GM12878 (cell line): ENCODE data around the gene NRXN3. TPM values are rescaled to one million over a fixed set of nuclear protein-coding genes. Genes with fewer than 3 reads are reported as not detected.

Source experiments
- ATAC-seq: fragments of 200-7000 bp; cut with Tn5 transposase; 3 replicates; pipeline ENCODE4 v1.9.1; 2020; ENCODE audit warnings: mild to moderate bottlenecking, moderate library complexity
- BruUV-seq: library from RNA; stranded (reverse); fragments of 400-500 nt; replicated peaks from 2 replicates; lab custom pipeline; 2021; lab: Mats Ljungman, UMichigan
- CTCF ChIA-PET: fragments of 300-600 bp; sonication (Branson Sonifier 250); formaldehyde crosslinking; extraction: SDS; loops from one replicate; lab custom pipeline; 2021; ENCODE audit warnings: inconsistent platforms; lab: Yijun Ruan, JAX
- POLR2A ChIA-PET: fragments of 350-600 bp; formaldehyde crosslinking; extraction: SDS; loops from one replicate; lab custom pipeline; 2021; ENCODE audit warnings: inconsistent platforms; lab: Charles Lee
- RAD21 ChIA-PET: fragments of 300-600 bp; sonication (Branson Sonifier 250); formaldehyde crosslinking; loops from one replicate; lab custom pipeline; 2023; ENCODE audit warnings: antibody characterized with exemption; ENCODE audit not compliant: unreplicated experiment; lab: Charles Lee
- SMC1A ChIA-PET: fragments of 300-600 bp; sonication (Branson Sonifier 250); formaldehyde crosslinking; loops from one replicate; lab custom pipeline; 2023; ENCODE audit not compliant: unreplicated experiment, uncharacterized antibody; lab: Charles Lee
- DNase-seq: peaks from one replicate; pipeline ENCODE4 v3.0.0-alpha.2; 2011; ENCODE audit warnings: low read depth, low spot score
- FAIRE-seq: peaks from 3 replicates; lab custom pipeline; 2011; peaks lifted over from hg19 to GRCh38; lab: Jason Lieb, UNC
- H2AFZ ChIP-seq: 2 replicates; pipeline ENCODE4 v1.6.0; 2011; ENCODE audit warnings: low read depth, low read length, control low read depth; ENCODE audit not compliant: control insufficient read depth
- H3K27ac ChIP-seq: 2 replicates; pipeline ENCODE4 v1.5.1; 2011; ENCODE audit warnings: control low read depth; ENCODE audit not compliant: control insufficient read depth, insufficient read depth
- H3K27me3 ChIP-seq, 2 experiments: replicated peaks in 1 of 2; 2 replicates each; pipeline versions ENCODE4 v1.6.0 to v1.6.1; 2011; ENCODE audit warnings: low read length in 1 of 2; ENCODE audit not compliant: control insufficient read depth in 2 of 2, insufficient read depth in 2 of 2
- H3K36me3 ChIP-seq, 2 experiments: 2 replicates each; pipeline ENCODE4 v1.5.1; 2011; ENCODE audit warnings: low read length in 1 of 2; ENCODE audit not compliant: control insufficient read depth in 2 of 2, insufficient read depth in 2 of 2
- H3K4me1 ChIP-seq: 2 replicates; pipeline ENCODE4 v1.6.1; 2011; ENCODE audit warnings: mild to moderate bottlenecking, low read length, moderate library complexity, mixed read lengths; ENCODE audit not compliant: control insufficient read depth, insufficient read depth
- H3K4me2 ChIP-seq: 2 replicates; pipeline ENCODE4 v1.6.0; 2011; ENCODE audit warnings: control low read depth; ENCODE audit not compliant: control insufficient read depth, insufficient read depth
- H3K4me3 ChIP-seq: fragments of 200-600 bp; sonication (generic); 2 replicates; pipeline ENCODE4 v1.5.1; 2016
- H3K79me2 ChIP-seq: 2 replicates; pipeline ENCODE4 v1.6.0; 2011; ENCODE audit warnings: low read length; ENCODE audit not compliant: control insufficient read depth, insufficient read depth
- H3K9ac ChIP-seq: 2 replicates; pipeline ENCODE4 v1.8.0; 2011; ENCODE audit warnings: low read length, control low read depth, mixed read lengths; ENCODE audit not compliant: control insufficient read depth, insufficient read depth
- H3K9me3 ChIP-seq: replicated peaks from 3 replicates; pipeline ENCODE4 v1.5.1; 2011; ENCODE audit warnings: mild to moderate bottlenecking, low read length; ENCODE audit not compliant: control insufficient read depth, insufficient read depth
- H4K20me1 ChIP-seq: 2 replicates; pipeline ENCODE4 v1.6.0; 2011; ENCODE audit not compliant: control insufficient read depth, insufficient read depth
- JUNB ChIP-seq: IDR thresholded peaks from 2 replicates; pipeline ENCODE4 v1.6.1; 2016; ENCODE audit warnings: antibody characterized with exemption, mild to moderate bottlenecking
- KLF5 ChIP-seq: fragments of 450-650 bp; IDR thresholded peaks from 2 replicates; pipeline ENCODE4 v1.6.1; 2014; ENCODE audit warnings: mild to moderate bottlenecking; ENCODE audit not compliant: partially characterized antibody
- MXI1 ChIP-seq: fragments of 150-350 bp; IDR thresholded peaks from 2 replicates; pipeline ENCODE4 v1.6.1; 2011; ENCODE audit warnings: low read depth, mild to moderate bottlenecking, inconsistent platforms, low read length, improper control_type of control experiment
- NBN ChIP-seq: fragments of 450-650 bp; IDR thresholded peaks from 2 replicates; pipeline ENCODE4 v1.6.1; 2016
- NRF1 ChIP-seq: conservative IDR thresholded peaks from 2 replicates; pipeline ENCODE4 v1.6.1; 2011; ENCODE audit warnings: mild to moderate bottlenecking, low read depth, low read length, improper control_type of control experiment
- POLR2A ChIP-seq: IDR thresholded peaks from 2 replicates; pipeline ENCODE4 v1.6.1; 2011; ENCODE audit warnings: low read depth, mild to moderate bottlenecking, low read length
- POLR2AphosphoS2 ChIP-seq: IDR thresholded peaks from 2 replicates; pipeline ENCODE4 v1.6.1; 2011; ENCODE audit warnings: low read depth, mild to moderate bottlenecking, low read length, improper control_type of control experiment, moderate library complexity
- RUNX3 ChIP-seq: IDR thresholded peaks from 2 replicates; pipeline ENCODE4 v1.6.1; 2012; ENCODE audit warnings: low read length, inconsistent platforms
- SREBF2 ChIP-seq: IDR thresholded peaks from 2 replicates; pipeline ENCODE4 v1.6.1; 2012; ENCODE audit warnings: mild to moderate bottlenecking, low read length
- TAF1 ChIP-seq: IDR thresholded peaks from 2 replicates; pipeline ENCODE4 v1.6.1; 2011; ENCODE audit warnings: mild to moderate bottlenecking, low read depth, low read length, borderline replicate concordance
- ZSCAN29 ChIP-seq: fragments of 450-650 bp; IDR thresholded peaks from 2 replicates; pipeline ENCODE4 v1.6.1; 2017; ENCODE audit warnings: mild to moderate bottlenecking, moderate library complexity
- WGBS: methylation state at CpG from one replicate; pipeline ENCODE4 v1.1.6; 2016; ENCODE audit warnings: low lambda C conversion rate; ENCODE audit not compliant: insufficient replicate concordance, insufficient coverage; ENCODE audit errors: missing lambda C conversion rate; 5-methylcytosine and 5-hydroxymethylcytosine counted together
- in situ Hi-C: fragments of 300-500 bp; cut with MboI; formaldehyde crosslinking; loops from 9 replicates; pipeline ENCODE4 v1.14.3; 2018; ENCODE audit warnings: mixed read lengths
- intact Hi-C: fragments of 100-400 bp; cut with micrococcal nuclease; formaldehyde crosslinking; loops from one replicate; pipeline ENCODE4 v1.14.2; 2022; ENCODE audit not compliant: unreplicated experiment
- polyA plus RNA-seq, 11 experiments: library from polyadenylated mRNA; depleted of rRNA in 4 of 11; unstranded in 6 of 11; stranded (reverse) in 5 of 11; fragments of >200 nt; fragmentation: Nextera tagmentation in 4 of 11; fragmentation: Illumina TruSeq in 1 of 11; extraction: Ambion mirVana in 4 of 11; extraction: Trizol in 1 of 11; gene quantifications; 1 replicate in 1 of 11; 2 replicates in 10 of 11; pipeline versions ENCODE4 v1.2.1 to v1.2.3, GENCODE V29; 2011 to 2016; ENCODE audit warnings: inconsistent platforms in 2 of 11, missing spikeins in 2 of 11, low read depth in 1 of 11
- total RNA-seq, 4 experiments: library from RNA; depleted of rRNA in 3 of 4; stranded (reverse); fragments of >200 nt in 3 of 4; fragmentation: Illumina TruSeq in 1 of 4; extraction: Trizol in 1 of 4; gene quantifications; 2 replicates each; pipeline versions ENCODE4 v1.2.1 to v1.2.3, GENCODE V29; 2013 to 2021
- TF ChIP-seq, protein P1 (sequence below): IDR thresholded peaks from 2 replicates; pipeline ENCODE4 v1.6.1; 2012; ENCODE audit warnings: low read length, inconsistent platforms
- TF ChIP-seq, protein P2 (sequence below): fragments of 450-650 bp; formaldehyde crosslinking; IDR thresholded peaks from 2 replicates; pipeline ENCODE4 v1.5.0; 2022; ENCODE audit warnings: mild to moderate bottlenecking, missing genetic modification characterization
- TF ChIP-seq, protein P3 (sequence below): fragments of 450-650 bp; IDR thresholded peaks from 2 replicates; pipeline ENCODE4 v1.6.1; 2017; ENCODE audit warnings: borderline replicate concordance
- TF ChIP-seq, protein P4 (sequence below): IDR thresholded peaks from 2 replicates; pipeline ENCODE4 v1.6.1; 2011; ENCODE audit warnings: low read depth, mild to moderate bottlenecking, low read length, moderate library complexity, borderline replicate concordance; ENCODE audit errors: extremely low read depth
- TF ChIP-seq, protein P5 (sequence below): IDR thresholded peaks from 2 replicates; pipeline ENCODE4 v1.6.1; 2012; ENCODE audit warnings: low read depth, low read length, improper control_type of control experiment

NRXN3 gene
- total and polyA plus RNA-seq, 10 of the 15 experiments (the other 5 are each of a cell fraction or from before 2014, with no cell fraction given), result 0.52 to 3.3 (median 1.4) TPM

DNA sequence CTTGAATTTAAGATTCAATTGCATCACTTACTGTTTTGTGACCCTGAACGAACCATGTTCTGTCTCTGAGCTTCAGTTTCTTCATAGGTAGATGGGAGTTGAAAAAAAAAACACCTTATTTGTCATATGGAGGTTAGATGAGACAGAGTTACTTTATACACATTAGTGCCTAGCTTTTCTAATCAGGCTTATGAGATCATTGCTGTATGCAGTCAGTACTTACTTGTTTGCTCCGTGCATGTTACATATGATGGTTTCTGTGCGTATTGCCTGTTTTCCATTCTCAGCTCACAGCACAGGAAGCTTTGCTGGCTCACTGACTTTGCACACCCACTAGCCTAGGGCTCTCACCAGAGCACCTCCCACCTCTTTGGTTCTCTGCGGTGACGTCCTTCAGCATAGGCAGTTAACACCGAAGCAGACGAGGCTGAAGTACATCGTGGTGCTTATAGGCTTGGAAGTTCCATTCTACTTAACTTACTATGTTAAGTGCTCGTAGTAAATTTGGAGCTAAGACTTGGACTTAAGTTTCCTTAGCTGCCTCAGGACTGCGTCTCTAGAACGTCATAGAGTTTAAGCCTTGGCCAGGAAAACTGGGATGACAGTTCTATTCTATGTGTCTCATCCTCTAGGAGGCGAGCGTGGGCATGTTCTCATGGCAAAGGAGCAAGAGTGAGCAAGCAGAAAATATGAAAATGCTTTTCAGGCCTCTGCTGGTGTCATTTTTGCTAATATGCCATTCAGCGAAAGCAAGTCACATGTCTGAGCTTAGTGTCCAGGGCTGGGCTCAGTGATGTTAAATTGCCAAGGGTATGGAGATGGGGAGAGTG is 57.3 kb downstream of the NRXN3 start:
- in situ Hi-C loops (no loop called here), intact Hi-C loops (no loop called here)
- Histone ChIP-seq H3K9me3 (no peaks in the 10 kb centered on the region), H2AFZ (no peak overlapping the region), H3K4me2 (no peak overlapping the region), H3K4me1 (no peaks in the 10 kb centered on the region), H3K4me3 (no peak overlapping the region), H3K36me3 (no peaks in the 10 kb centered on the region), H3K79me2 (no peaks in the 10 kb centered on the region), H3K9ac (no peak overlapping the region), H3K27me3 (no peaks in the 10 kb centered on the region), H3K27ac (no peak overlapping the region), H4K20me1 (no peaks in the 10 kb centered on the region)
- 44% methylated on average over 14 of the region's 14 CpGs for WGBS
- no TSS peak for BruUV-seq
- DNase-seq (no peak), FAIRE-seq (no peak), ATAC-seq (no peak)
- CTCF ChIA-PET, result no interaction called here
- RAD21 ChIA-PET, result no interaction called here
- TF ChIP-seq, protein P1, sequence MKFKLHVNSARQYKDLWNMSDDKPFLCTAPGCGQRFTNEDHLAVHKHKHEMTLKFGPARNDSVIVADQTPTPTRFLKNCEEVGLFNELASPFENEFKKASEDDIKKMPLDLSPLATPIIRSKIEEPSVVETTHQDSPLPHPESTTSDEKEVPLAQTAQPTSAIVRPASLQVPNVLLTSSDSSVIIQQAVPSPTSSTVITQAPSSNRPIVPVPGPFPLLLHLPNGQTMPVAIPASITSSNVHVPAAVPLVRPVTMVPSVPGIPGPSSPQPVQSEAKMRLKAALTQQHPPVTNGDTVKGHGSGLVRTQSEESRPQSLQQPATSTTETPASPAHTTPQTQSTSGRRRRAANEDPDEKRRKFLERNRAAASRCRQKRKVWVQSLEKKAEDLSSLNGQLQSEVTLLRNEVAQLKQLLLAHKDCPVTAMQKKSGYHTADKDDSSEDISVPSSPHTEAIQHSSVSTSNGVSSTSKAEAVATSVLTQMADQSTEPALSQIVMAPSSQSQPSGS, result no peak
- TF ChIP-seq, protein P2, sequence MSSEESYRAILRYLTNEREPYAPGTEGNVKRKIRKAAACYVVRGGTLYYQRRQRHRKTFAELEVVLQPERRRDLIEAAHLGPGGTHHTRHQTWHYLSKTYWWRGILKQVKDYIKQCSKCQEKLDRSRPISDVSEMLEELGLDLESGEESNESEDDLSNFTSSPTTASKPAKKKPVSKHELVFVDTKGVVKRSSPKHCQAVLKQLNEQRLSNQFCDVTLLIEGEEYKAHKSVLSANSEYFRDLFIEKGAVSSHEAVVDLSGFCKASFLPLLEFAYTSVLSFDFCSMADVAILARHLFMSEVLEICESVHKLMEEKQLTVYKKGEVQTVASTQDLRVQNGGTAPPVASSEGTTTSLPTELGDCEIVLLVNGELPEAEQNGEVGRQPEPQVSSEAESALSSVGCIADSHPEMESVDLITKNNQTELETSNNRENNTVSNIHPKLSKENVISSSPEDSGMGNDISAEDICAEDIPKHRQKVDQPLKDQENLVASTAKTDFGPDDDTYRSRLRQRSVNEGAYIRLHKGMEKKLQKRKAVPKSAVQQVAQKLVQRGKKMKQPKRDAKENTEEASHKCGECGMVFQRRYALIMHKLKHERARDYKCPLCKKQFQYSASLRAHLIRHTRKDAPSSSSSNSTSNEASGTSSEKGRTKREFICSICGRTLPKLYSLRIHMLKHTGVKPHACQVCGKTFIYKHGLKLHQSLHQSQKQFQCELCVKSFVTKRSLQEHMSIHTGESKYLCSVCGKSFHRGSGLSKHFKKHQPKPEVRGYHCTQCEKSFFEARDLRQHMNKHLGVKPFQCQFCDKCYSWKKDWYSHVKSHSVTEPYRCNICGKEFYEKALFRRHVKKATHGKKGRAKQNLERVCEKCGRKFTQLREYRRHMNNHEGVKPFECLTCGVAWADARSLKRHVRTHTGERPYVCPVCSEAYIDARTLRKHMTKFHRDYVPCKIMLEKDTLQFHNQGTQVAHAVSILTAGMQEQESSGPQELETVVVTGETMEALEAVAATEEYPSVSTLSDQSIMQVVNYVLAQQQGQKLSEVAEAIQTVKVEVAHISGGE, result no peak
- TF ChIP-seq MXI1, result no peak
- TF ChIP-seq, protein P3, sequence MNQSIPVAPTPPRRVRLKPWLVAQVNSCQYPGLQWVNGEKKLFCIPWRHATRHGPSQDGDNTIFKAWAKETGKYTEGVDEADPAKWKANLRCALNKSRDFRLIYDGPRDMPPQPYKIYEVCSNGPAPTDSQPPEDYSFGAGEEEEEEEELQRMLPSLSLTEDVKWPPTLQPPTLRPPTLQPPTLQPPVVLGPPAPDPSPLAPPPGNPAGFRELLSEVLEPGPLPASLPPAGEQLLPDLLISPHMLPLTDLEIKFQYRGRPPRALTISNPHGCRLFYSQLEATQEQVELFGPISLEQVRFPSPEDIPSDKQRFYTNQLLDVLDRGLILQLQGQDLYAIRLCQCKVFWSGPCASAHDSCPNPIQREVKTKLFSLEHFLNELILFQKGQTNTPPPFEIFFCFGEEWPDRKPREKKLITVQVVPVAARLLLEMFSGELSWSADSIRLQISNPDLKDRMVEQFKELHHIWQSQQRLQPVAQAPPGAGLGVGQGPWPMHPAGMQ, result no peak
- no peak for TF ChIP-seq TAF1
- no peak for TF ChIP-seq SREBF2
- no peak for TF ChIP-seq POLR2A
- no peak for TF ChIP-seq KLF5
- TF ChIP-seq ZSCAN29, result no peak
- TF ChIP-seq JUNB, result no peak
- TF ChIP-seq NRF1, result no peak
- no peak for TF ChIP-seq NBN
- TF ChIP-seq RUNX3, result no peak
- TF ChIP-seq, protein P4, sequence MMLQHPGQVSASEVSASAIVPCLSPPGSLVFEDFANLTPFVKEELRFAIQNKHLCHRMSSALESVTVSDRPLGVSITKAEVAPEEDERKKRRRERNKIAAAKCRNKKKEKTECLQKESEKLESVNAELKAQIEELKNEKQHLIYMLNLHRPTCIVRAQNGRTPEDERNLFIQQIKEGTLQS, result no peak
- TF ChIP-seq, protein P5, sequence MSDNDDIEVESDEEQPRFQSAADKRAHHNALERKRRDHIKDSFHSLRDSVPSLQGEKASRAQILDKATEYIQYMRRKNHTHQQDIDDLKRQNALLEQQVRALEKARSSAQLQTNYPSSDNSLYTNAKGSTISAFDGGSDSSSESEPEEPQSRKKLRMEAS, result no peak
- TF ChIP-seq POLR2AphosphoS2, result no peak
- SMC1A ChIA-PET, result no interaction called here
- POLR2A ChIA-PET, result no interaction called here
